ENCODE results near the gene THAP4. TPM values are rescaled to one million over a fixed set of nuclear protein-coding genes. Genes with fewer than 3 reads are reported as not detected.

THAP4 gene
- total and polyA plus RNA-seq, 2 experiments from 2014 or later, result 82.0 to 101 TPM

GRCh38 chr2:241563031-241563507, 73.9 kb downstream of the THAP4 start:
- no peak for TF ChIP-seq CTCF (IDR thresholded peaks at IDR 0.05; ENCODE audit: low read depth, low read length)
- Histone ChIP-seq H3K27ac (no peak overlapping the region), H3K9me3 (ENCODE audit: low read depth) (no peaks in the 10 kb centered on the region), H3K36me3 (no peaks in the 10 kb centered on the region), H3K4me1 (ENCODE audit: low read depth) (no peaks in the 10 kb centered on the region), H3K4me3 (no peak overlapping the region), H3K27me3 (no peaks in the 10 kb centered on the region)
- DNase-seq (ENCODE audit: low read depth in 1 of 2, low spot score in 1 of 2), result no peak

DNA sequence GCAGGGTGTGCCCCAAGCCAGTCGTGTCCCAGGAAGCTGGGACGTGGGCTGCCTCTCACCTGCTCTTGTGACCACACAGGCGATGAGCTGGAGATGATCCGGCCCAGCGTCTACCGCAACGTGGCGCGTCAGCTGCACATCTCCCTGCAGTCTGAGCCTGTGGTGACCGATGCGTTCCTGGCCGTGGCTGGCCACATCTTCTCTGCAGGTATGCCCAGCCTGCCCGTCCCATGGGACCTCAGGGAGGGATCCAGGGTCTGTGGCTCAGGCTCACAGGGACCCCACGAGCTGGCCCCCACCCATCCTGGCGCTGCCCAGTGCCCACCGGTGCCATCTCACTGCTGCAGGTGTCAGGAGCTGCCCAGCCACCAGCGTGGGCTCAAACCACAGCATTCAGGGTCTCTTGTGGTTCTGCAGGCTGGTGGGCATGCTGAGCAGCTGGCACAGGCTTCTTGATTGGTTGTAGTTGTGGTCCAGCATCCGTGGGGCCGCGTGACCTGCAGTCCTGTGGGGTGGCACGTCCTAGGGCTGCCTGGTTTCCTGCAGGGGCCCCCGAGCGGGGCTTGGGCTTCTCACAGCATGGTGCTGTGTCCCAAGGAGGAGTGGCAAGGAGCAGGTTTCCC, 74.6 kb downstream of the THAP4 start:
- no peak overlapping the region for H3K4me3 ChIP-seq
- no peaks in the 10 kb centered on the region for H3K27me3 ChIP-seq
- H3K4me1 ChIP-seq (ENCODE audit: low read depth), result no peaks in the 10 kb centered on the region
- H3K36me3 ChIP-seq, result no peaks in the 10 kb centered on the region
- no peaks in the 10 kb centered on the region for H3K9me3 ChIP-seq (ENCODE audit: low read depth)
- DNase-seq (ENCODE audit: low read depth in 1 of 2, low spot score in 1 of 2), result no peak
- no peak overlapping the region for H3K27ac ChIP-seq
- TF ChIP-seq CTCF (IDR thresholded peaks at IDR 0.05; ENCODE audit: low read depth, low read length), result no peak

GRCh38 chr2:241561832-241562231, 75.1 kb downstream of the THAP4 start:
- Histone ChIP-seq H3K27me3 (no peaks in the 10 kb centered on the region), H3K27ac (no peak overlapping the region), H3K9me3 (ENCODE audit: low read depth) (no peaks in the 10 kb centered on the region), H3K36me3 (no peaks in the 10 kb centered on the region), H3K4me1 (ENCODE audit: low read depth) (no peaks in the 10 kb centered on the region), H3K4me3 (no peak overlapping the region)
- DNase-seq (ENCODE audit: low read depth in 1 of 2, low spot score in 1 of 2), result peak in 1 of 2 donors; percentile 87
- no peak for TF ChIP-seq CTCF (IDR thresholded peaks at IDR 0.05; ENCODE audit: low read depth, low read length)

GRCh38 chr2:241560883-241561474, 76.0 kb downstream of the THAP4 start:
- H3K27me3 ChIP-seq, result no peaks in the 10 kb centered on the region
- H3K9me3 ChIP-seq (ENCODE audit: low read depth), result no peaks in the 10 kb centered on the region
- no peaks in the 10 kb centered on the region for H3K36me3 ChIP-seq
- H3K27ac ChIP-seq, result no peak overlapping the region
- H3K4me3 ChIP-seq, result no peak overlapping the region
- TF ChIP-seq CTCF (IDR thresholded peaks at IDR 0.05; ENCODE audit: low read depth, low read length), result no peak
- no peaks in the 10 kb centered on the region for H3K4me1 ChIP-seq (ENCODE audit: low read depth)
- DNase-seq (ENCODE audit: low read depth in 1 of 2, low spot score in 1 of 2), result peak in 1 of 2 donors; percentile 46

- Histone ChIP-seq H3K9me3 (ENCODE audit: low read depth) (no peaks in the 10 kb centered on the region), H3K4me1 (ENCODE audit: low read depth) (no peaks in the 10 kb centered on the region), H3K4me3 (no peak overlapping the region), H3K27ac (no peak overlapping the region), H3K27me3 (no peaks in the 10 kb centered on the region), H3K36me3 (no peaks in the 10 kb centered on the region)
- no peak for TF ChIP-seq CTCF (IDR thresholded peaks at IDR 0.05; ENCODE audit: low read depth, low read length)
- DNase-seq (ENCODE audit: low read depth in 1 of 2, low spot score in 1 of 2), result no peak
These were observed 76.6 kb downstream of the THAP4 start for GRCh38 chr2:241560162-241560882.

Data from cardiac muscle cell (in vitro differentiated cells and primary cell).